AG09309 (cell line): ENCODE measurements around the gene GTF2A1.
A peak's percentile ranks its signal among the peaks of the same experiment; 100 is the strongest.

Experiments
- DNase-seq: peaks from one replicate; pipeline ENCODE4 v3.0.0-alpha.2; 2010; ENCODE audit warnings: low read depth
- H3K4me3 ChIP-seq: 2 replicates; pipeline ENCODE4 v1.5.1; 2011; ENCODE audit warnings: mild to moderate bottlenecking, low read depth, low read length, moderate library complexity; ENCODE audit not compliant: control insufficient read depth
- CTCF ChIP-seq: IDR thresholded peaks from 2 replicates; pipeline ENCODE4 v1.5.1; 2011; ENCODE audit warnings: mild to moderate bottlenecking, low read depth, low read length, inconsistent platforms; ENCODE audit not compliant: insufficient read depth, control insufficient read depth; ENCODE audit errors: missing control alignments

GTF2A1 gene

GRCh38 chr14:81165188-81165587 lies 55.6 kb downstream of the GTF2A1 start:
- TF ChIP-seq CTCF: no peak
- no peak for DNase-seq

GRCh38 chr14:81164167-81164774 lies 56.5 kb downstream of the GTF2A1 start:
- TF ChIP-seq CTCF: peak; percentile 79
- no peak overlapping the region for H3K4me3 ChIP-seq
- DNase-seq: peak; percentile 41

More at GRCh38 chr14:81165188-81165587, 55.6 kb downstream of the GTF2A1 start:
- no peak overlapping the region for H3K4me3 ChIP-seq

- no peak for DNase-seq
- TF ChIP-seq CTCF: no peak
- H3K4me3 ChIP-seq: no peak overlapping the region
Observed at GRCh38 chr14:81162941-81163340, 57.8 kb downstream of the GTF2A1 start.

GRCh38 chr14:81161749-81162148 lies 59.0 kb downstream of the GTF2A1 start:
- no peak overlapping the region for H3K4me3 ChIP-seq
- no peak for DNase-seq
- no peak for TF ChIP-seq CTCF

- no peak for TF ChIP-seq CTCF
- DNase-seq: no peak
- H3K4me3 ChIP-seq: no peak overlapping the region
Observed at GRCh38 chr14:81161088-81161487, 59.7 kb downstream of the GTF2A1 start.

GRCh38 chr14:81157431-81157830 lies 63.3 kb downstream of the GTF2A1 start:
- no peak for TF ChIP-seq CTCF
- DNase-seq: no peak
- no peak overlapping the region for H3K4me3 ChIP-seq
